PC-3 (cell line): ENCODE data around the gene CPOX.

Experiments used
- EZH2 ChIP-seq: fragments of 300-600 bp; sonication (generic); IDR thresholded peaks from one replicate; pipeline ENCODE4 v1.6.1; 2017; ENCODE audit warnings: antibody characterized with exemption, mild to moderate bottlenecking, low read length; ENCODE audit not compliant: unreplicated experiment
- EZH2phosphoT487 ChIP-seq: fragments of 300-600 bp; sonication (generic); IDR thresholded peaks from 2 replicates; pipeline ENCODE4 v1.6.1; 2018; ENCODE audit warnings: mild to moderate bottlenecking, antibody characterized with exemption, low read length, borderline replicate concordance
- TF ChIP-seq, protein P1 (sequence below): fragments of 300-600 bp; sonication (generic); conservative IDR thresholded peaks from 2 replicates; pipeline ENCODE4 v1.5.1; 2017; ENCODE audit warnings: antibody characterized with exemption, low read depth, mild to moderate bottlenecking, low read length

DNA sequence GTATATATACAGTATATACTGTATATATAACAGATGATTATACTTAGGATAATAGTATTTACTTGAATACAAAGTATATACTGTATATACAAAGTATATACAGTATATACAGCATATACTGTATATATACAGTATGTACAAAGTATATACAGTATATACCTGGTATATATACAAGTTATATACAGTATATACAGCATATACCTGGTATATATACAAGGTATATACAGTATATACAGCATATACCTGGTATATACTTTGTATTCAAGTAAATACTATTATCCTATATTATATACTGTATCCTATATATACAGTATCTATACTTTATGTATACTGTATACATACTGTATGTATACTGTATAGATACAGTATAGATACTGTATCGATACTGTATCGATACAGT is 14.6 kb upstream of the CPOX start:
- TF ChIP-seq, protein P1, sequence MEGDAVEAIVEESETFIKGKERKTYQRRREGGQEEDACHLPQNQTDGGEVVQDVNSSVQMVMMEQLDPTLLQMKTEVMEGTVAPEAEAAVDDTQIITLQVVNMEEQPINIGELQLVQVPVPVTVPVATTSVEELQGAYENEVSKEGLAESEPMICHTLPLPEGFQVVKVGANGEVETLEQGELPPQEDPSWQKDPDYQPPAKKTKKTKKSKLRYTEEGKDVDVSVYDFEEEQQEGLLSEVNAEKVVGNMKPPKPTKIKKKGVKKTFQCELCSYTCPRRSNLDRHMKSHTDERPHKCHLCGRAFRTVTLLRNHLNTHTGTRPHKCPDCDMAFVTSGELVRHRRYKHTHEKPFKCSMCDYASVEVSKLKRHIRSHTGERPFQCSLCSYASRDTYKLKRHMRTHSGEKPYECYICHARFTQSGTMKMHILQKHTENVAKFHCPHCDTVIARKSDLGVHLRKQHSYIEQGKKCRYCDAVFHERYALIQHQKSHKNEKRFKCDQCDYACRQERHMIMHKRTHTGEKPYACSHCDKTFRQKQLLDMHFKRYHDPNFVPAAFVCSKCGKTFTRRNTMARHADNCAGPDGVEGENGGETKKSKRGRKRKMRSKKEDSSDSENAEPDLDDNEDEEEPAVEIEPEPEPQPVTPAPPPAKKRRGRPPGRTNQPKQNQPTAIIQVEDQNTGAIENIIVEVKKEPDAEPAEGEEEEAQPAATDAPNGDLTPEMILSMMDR: no peak
- no peak for TF ChIP-seq EZH2phosphoT487
- no peak for TF ChIP-seq EZH2
